OCI-LY1 (cell line): Measurements from ENCODE around the gene SYT14.

Source experiments
- CTCF ChIP-seq: fragments of 200-600 bp; sonication (generic), shearing (Covaris generic); IDR thresholded peaks from 2 replicates; pipeline ENCODE4 v1.5.1; 2017; ENCODE audit warnings: mild to moderate bottlenecking, antibody characterized with exemption, low read length, moderate library complexity, mixed read lengths
- EZH2 ChIP-seq: fragments of 200-600 bp; sonication (generic), shearing (Covaris generic); IDR thresholded peaks from 2 replicates; pipeline ENCODE4 v1.8.0; 2017; ENCODE audit warnings: borderline replicate concordance, mixed run types, mild to moderate bottlenecking, antibody characterized with exemption, low read length, moderate library complexity, mixed read lengths

DNA sequence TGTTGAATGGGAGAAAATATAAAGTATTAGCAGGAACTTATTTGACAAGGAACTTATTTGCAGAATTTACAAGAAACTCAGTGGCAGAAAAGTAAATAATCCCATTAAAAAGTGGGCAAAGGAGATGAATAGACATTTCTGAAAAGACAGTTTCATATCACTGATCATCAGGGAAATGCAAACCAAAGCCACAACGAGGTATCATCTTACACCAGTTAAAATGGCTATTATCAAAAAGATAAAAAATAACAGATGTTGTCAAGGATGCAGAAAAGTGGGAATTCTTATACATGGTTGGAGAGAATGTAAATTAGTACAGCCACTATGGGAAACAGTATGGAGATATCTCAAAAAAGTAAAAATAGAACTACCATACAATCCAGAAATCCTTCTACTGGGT, 61.0 kb downstream of the SYT14 start:
- TF ChIP-seq CTCF (no peak), EZH2 (no peak)
